SK-N-SH treated with all-trans-retinoic acid at 6 μM for 48 hours (cell line): ENCODE results near the gene LY6G5C.

ENCODE experiments used
- ARNTL ChIP-seq: fragments of 450-650 bp; formaldehyde crosslinking; IDR thresholded peaks from 2 replicates; pipeline ENCODE4 v1.5.0; 2020; ENCODE audit warnings: low read depth, mild to moderate bottlenecking, moderate library complexity, borderline replicate concordance
- BACH2 ChIP-seq: fragments of 250-450 bp; sonication (Bioruptor Pico); IDR thresholded peaks from 2 replicates; pipeline ENCODE4 v1.9.0; 2021; ENCODE audit warnings: mild to moderate bottlenecking, borderline replicate concordance
- CREB5 ChIP-seq: fragments of 250-450 bp; sonication (Bioruptor Pico); IDR thresholded peaks from 2 replicates; pipeline ENCODE4 v1.5.1; 2020; ENCODE audit warnings: low read depth, mild to moderate bottlenecking, moderate library complexity
- ESRRG ChIP-seq: fragments of 250-450 bp; sonication (Bioruptor Pico); IDR thresholded peaks from 2 replicates; pipeline ENCODE4 v1.6.1; 2021; ENCODE audit warnings: mild to moderate bottlenecking
- GLIS3 ChIP-seq: fragments of 250-450 bp; sonication (Bioruptor Pico); IDR thresholded peaks from 2 replicates; pipeline ENCODE4 v1.5.0; 2020; ENCODE audit warnings: mild to moderate bottlenecking, moderate library complexity
- ISL1 ChIP-seq: fragments of 250-450 bp; sonication (Bioruptor Pico); IDR thresholded peaks from 2 replicates; pipeline ENCODE4 v2.1.2; 2022; ENCODE audit warnings: mild to moderate bottlenecking, moderate library complexity
- PATZ1 ChIP-seq: fragments of 250-450 bp; sonication (Bioruptor Pico); IDR thresholded peaks from 2 replicates; pipeline ENCODE4 v1.8.0; 2020; ENCODE audit warnings: mild to moderate bottlenecking, moderate library complexity, borderline replicate concordance
- PPARA ChIP-seq: fragments of 250-450 bp; sonication (Bioruptor Pico); IDR thresholded peaks from 2 replicates; pipeline ENCODE4 v1.5.0; 2020; ENCODE audit warnings: mild to moderate bottlenecking, borderline replicate concordance
- ZFP3 ChIP-seq: fragments of 250-450 bp; sonication (Bioruptor Pico); IDR thresholded peaks from 2 replicates; pipeline ENCODE4 v1.5.0; 2020; ENCODE audit warnings: mild to moderate bottlenecking, moderate library complexity
- ZFP30 ChIP-seq: fragments of 450-650 bp; formaldehyde crosslinking; IDR thresholded peaks from 2 replicates; pipeline ENCODE4 v1.5.0; 2022; ENCODE audit warnings: mild to moderate bottlenecking, moderate library complexity
- ZNF565 ChIP-seq: fragments of 450-650 bp; formaldehyde crosslinking; conservative IDR thresholded peaks from 2 replicates; pipeline ENCODE4 v1.5.0; 2020; ENCODE audit warnings: low read depth, mild to moderate bottlenecking, moderate library complexity
- ZNF70 ChIP-seq: fragments of 450-650 bp; formaldehyde crosslinking; IDR thresholded peaks from 2 replicates; pipeline ENCODE4 v1.5.0; 2020; ENCODE audit warnings: mild to moderate bottlenecking, moderate library complexity
- TF ChIP-seq, protein P1 (sequence below): fragments of 250-450 bp; sonication (Bioruptor Pico); IDR thresholded peaks from 2 replicates; pipeline ENCODE4 v1.8.0; 2021; ENCODE audit warnings: low read depth, mild to moderate bottlenecking, moderate library complexity, borderline replicate concordance

DNA sequence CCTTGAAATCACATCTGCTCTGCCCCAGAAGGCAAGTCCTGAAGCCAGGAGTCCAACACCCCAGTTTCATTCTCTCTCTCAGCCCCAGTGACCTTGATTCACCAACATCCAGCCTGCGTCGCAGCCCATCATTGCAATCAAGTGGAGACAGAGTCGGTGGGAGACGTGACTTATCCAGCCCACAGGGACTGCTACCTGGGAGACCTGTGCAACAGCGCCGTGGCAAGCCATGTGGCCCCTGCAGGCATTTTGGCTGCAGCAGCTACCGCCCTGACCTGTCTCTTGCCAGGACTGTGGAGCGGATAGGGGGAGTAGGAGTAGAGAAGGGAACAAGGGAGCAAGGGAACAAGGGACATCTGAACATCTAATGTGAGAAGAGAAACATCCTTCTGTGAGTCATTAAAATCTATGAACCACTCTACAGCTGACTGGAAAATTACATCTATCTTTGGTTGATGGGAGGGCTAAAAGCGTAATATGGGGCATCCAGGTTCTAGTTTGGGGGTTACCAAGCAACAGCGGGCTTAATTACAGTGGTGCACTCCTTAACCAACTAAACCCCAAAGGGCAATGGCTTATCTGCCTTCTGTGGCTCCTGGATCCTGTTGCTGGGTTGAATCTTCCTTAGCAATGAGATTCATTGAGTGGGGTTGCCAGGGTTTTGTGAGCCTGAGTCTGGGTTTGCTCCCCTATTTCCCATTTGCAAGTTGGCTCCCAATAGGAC lies 36.8 kb upstream of the LY6G5C start:
- TF ChIP-seq ZFP30 (CRISPR knock-in tag) (no peak), ISL1 (CRISPR knock-in tag) (no peak), ZNF565 (CRISPR knock-in tag) (no peak), ZNF70 (no peak), ESRRG (CRISPR knock-in tag) (no peak), PATZ1 (CRISPR knock-in tag) (no peak), ARNTL (no peak), CREB5 (CRISPR knock-in tag) (no peak), ZFP3 (CRISPR knock-in tag) (no peak), PPARA (CRISPR knock-in tag) (no peak), GLIS3 (CRISPR knock-in tag) (no peak), BACH2 (CRISPR knock-in tag) (no peak)
- TF ChIP-seq, protein P1, sequence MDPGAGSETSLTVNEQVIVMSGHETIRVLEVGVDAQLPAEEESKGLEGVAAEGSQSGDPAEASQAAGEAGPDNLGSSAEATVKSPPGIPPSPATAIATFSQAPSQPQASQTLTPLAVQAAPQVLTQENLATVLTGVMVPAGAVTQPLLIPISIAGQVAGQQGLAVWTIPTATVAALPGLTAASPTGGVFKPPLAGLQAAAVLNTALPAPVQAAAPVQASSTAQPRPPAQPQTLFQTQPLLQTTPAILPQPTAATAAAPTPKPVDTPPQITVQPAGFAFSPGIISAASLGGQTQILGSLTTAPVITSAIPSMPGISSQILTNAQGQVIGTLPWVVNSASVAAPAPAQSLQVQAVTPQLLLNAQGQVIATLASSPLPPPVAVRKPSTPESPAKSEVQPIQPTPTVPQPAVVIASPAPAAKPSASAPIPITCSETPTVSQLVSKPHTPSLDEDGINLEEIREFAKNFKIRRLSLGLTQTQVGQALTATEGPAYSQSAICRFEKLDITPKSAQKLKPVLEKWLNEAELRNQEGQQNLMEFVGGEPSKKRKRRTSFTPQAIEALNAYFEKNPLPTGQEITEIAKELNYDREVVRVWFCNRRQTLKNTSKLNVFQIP (CRISPR knock-in tag): no peak
